ENCODE results near the gene HIPK4.
"Not testable (repeated sequence)": the region's sequence is repeated elsewhere in the genome, so short reads cannot be mapped to it uniquely, and the experiment has no call there.

The HIPK4 gene

DNA sequence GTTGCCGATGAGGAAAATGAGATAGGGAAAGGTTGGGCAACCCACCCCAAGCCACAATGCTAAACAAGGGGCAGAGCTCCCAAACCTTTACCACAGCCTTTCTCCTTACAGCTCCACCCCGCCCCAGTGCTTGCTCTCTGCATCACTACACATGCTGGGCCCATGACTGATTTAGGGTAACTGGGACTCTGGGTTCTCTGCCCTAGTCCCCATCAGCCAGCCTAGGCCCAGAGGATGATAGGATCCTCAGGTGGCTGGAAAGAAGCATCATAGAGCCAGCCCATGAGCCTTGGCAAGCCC lies 53.4 kb downstream of the HIPK4 start:
- no peak for DNase-seq (ENCODE audit: low read depth)

DNA sequence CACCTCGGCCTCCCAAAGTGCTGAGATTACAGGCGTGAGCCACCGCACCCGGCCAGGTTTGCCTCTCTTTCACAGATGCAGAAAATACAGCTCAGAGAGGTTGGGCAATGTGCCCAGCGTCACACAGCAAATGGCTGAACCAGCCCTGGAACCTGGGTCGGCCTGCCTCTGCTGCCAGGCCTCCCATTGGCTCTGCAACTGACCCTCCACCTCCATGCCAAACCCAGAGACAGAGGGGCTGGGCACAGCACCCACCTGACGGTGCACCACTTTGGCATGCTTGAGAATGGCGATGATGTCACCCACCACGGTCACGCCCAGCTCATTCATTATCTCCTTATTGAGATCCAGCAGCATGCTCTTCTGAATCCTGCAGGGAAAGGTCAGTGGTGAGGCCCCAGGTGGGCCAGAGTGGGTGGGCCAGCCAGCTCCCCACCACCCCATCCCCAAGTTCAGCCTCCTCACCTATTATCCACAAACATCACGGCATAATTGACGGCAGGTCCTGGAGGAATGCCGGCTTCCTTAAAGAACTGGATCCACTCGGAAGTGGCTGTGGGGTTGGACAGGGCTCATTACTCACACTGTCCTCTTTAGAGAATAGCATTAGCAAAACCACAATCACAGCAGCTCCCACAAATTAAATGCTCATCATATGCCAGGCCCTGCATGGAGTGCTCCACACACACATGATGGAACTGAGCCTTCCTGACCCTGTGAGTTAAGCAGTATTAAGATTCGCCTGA lies 54.0 kb downstream of the HIPK4 start:
- no peak for DNase-seq (ENCODE audit: low read depth)

- DNase-seq (ENCODE audit: low read depth), result no peak
These were observed 54.9 kb downstream of the HIPK4 start for GRCh38 chr19:40335101-40335500.

GRCh38 chr19:40333083-40333482 lies 56.9 kb downstream of the HIPK4 start:
- not testable (repeated sequence) for DNase-seq (ENCODE audit: low read depth)

GRCh38 chr19:40332669-40333068 lies 57.3 kb downstream of the HIPK4 start:
- no peak for DNase-seq (ENCODE audit: low read depth)

- DNase-seq (ENCODE audit: low read depth), result no peak
These were observed 58.9 kb downstream of the HIPK4 start for GRCh38 chr19:40331052-40331451.

All from HS-27A (cell line).